ENCODE data around the gene HIVEP3. TPM values are rescaled to one million over a fixed set of nuclear protein-coding genes. Genes with fewer than 3 reads are reported as not detected.

The HIVEP3 gene
- total and polyA plus RNA-seq, 2 of the 13 experiments (the other 11 are each of a cell fraction or from before 2014, with no cell fraction given) = 0.05 TPM; not detected in 1

DNA sequence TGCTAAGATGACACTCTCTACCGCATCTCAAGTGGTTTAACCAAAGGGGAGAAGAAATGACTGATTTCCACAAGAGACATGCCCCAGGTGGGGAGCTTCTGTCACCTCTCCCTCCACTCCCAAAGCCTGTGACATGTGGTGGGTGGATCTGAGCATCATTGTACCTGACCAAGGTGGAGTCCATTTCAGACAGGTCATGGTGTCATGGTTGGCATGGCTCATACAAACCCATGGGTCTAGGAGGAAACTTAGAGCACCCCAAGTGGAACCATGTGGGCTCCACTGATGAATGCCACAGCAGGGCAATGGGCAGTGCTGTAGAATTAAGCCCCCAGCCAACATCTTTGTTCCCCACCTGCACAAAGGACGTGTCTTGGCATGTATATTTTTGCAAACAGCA is 302.7 kb downstream of the HIVEP3 start:
- no peak overlapping the region for H2AFZ ChIP-seq (ENCODE audit: low read length)
- ChIA-PET POLR2A (no interaction called here), CTCF (ENCODE audit: low intra/inter-chr PET ratio, low total read pairs) (no interaction called here)
- no peak overlapping the region for H3K4me2 ChIP-seq (ENCODE audit: low read depth, low read length)
- H3K27me3 ChIP-seq (ENCODE audit: control insufficient read depth in 1 of 2, insufficient read depth in 2 of 2, low read length in 2 of 2) = peaks cover 3 to 21% of the 10 kb centered on the region in 2 experiments; a peak in 2 of 5 replicates
- no peak overlapping the region for H3K27ac ChIP-seq (ENCODE audit: extremely low read length, insufficient read depth, low read length)
- no peaks in the 10 kb centered on the region for H3K9me3 ChIP-seq (ENCODE audit: low read length)
- H3K4me3 ChIP-seq (replicated peaks in 1 of 3; ENCODE audit: insufficient read depth in 1 of 3, low read depth in 2 of 3, low read length in 3 of 3) = no peak overlapping the region
- H4K20me1 ChIP-seq (ENCODE audit: insufficient read depth, low read length) = no peaks in the 10 kb centered on the region
- BruUV-seq (replicated peaks) = no TSS peak
- no peak overlapping the region for H3K9ac ChIP-seq (ENCODE audit: insufficient read depth, low read depth, low read length)
- TF ChIP-seq ZNF33A (CRISPR knock-in tag; IDR thresholded peaks at IDR 0.05; ENCODE audit: borderline replicate concordance) (no peak), ZNF773 (CRISPR knock-in tag; IDR thresholded peaks at IDR 0.05; ENCODE audit: borderline replicate concordance) (no peak), ZNF557 (CRISPR knock-in tag; IDR thresholded peaks at IDR 0.05) (no peak), KLF9 (CRISPR knock-in tag; IDR thresholded peaks at IDR 0.05; ENCODE audit: low read depth) (no peak), ZNF33B (CRISPR knock-in tag; IDR thresholded peaks at IDR 0.05) (no peak), ZNF296 (CRISPR knock-in tag; conservative IDR thresholded peaks at IDR 0.05) (no peak)
- in situ Hi-C loops (cut with HindIII; ENCODE audit: extremely low pct_ligation_motif_present, low pct_unique_long_range_greater_than_20kb) = no loop called here
- intact Hi-C loops (cut with micrococcal nuclease; ENCODE audit: unreplicated experiment) = no loop called here
- ATAC-seq (no peak), DNase-seq (ENCODE audit: low spot score) (no peak), FAIRE-seq (no peak)
- no peaks in the 10 kb centered on the region for H3K36me3 ChIP-seq (replicated peaks in 1 of 2; ENCODE audit: control insufficient read depth in 1 of 2, insufficient read depth in 2 of 2, low read length in 2 of 2)
- H3K79me2 ChIP-seq (ENCODE audit: insufficient read depth, low read length) = no peaks in the 10 kb centered on the region
- H3K4me1 ChIP-seq (ENCODE audit: insufficient read depth, low read length) = no peaks in the 10 kb centered on the region
- WGBS (ENCODE audit: low lambda C conversion rate) = 28% methylated on average over 2 of the region's 2 CpGs

DNA sequence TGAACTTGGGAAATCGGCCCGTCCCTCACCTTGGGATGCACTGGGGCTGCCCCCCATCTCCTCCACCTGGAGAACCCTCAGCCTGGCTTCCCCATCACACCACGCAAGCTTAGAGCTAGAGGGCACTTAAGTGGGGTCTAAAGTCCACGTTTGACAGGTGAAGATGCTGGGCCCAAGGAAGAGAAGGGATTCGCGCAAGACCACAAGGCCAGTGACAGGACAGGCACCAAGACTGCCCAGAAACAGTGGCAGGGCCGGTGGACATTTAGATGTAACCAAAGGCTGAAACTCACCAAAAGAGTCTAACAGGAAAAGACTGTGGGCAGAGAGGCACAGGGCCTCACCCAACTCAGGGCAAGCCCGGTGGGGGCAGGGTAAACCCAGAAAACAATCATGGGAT is 303.4 kb downstream of the HIVEP3 start:
- Histone ChIP-seq H3K4me2 (ENCODE audit: low read depth, low read length) (no peak overlapping the region), H3K79me2 (ENCODE audit: insufficient read depth, low read length) (no peaks in the 10 kb centered on the region), H3K27me3 (ENCODE audit: control insufficient read depth in 1 of 2, insufficient read depth in 2 of 2, low read length in 2 of 2) (peaks cover 3 to 28% of the 10 kb centered on the region in 2 experiments; a peak in 2 of 5 replicates), H3K4me1 (ENCODE audit: insufficient read depth, low read length) (no peaks in the 10 kb centered on the region), H3K9me3 (ENCODE audit: low read length) (no peaks in the 10 kb centered on the region), H4K20me1 (ENCODE audit: insufficient read depth, low read length) (no peaks in the 10 kb centered on the region), H3K9ac (ENCODE audit: insufficient read depth, low read depth, low read length) (no peak overlapping the region), H2AFZ (ENCODE audit: low read length) (no peak overlapping the region), H3K27ac (ENCODE audit: extremely low read length, insufficient read depth, low read length) (no peak overlapping the region), H3K36me3 (replicated peaks in 1 of 2; ENCODE audit: control insufficient read depth in 1 of 2, insufficient read depth in 2 of 2, low read length in 2 of 2) (no peaks in the 10 kb centered on the region), H3K4me3 (replicated peaks in 1 of 3; ENCODE audit: insufficient read depth in 1 of 3, low read depth in 2 of 3, low read length in 3 of 3) (no peak overlapping the region)
- in situ Hi-C loops (cut with HindIII; ENCODE audit: extremely low pct_ligation_motif_present, low pct_unique_long_range_greater_than_20kb) = no loop called here
- no peak for FAIRE-seq
- DNase-seq (ENCODE audit: low spot score) = no peak
- WGBS (ENCODE audit: low lambda C conversion rate) = 34% methylated on average over 8 of the region's 8 CpGs
- ChIA-PET POLR2A (no interaction called here), CTCF (ENCODE audit: low intra/inter-chr PET ratio, low total read pairs) (no interaction called here)
- no peak for ATAC-seq
- intact Hi-C loops (cut with micrococcal nuclease; ENCODE audit: unreplicated experiment) = no loop called here
- TF ChIP-seq NFATC3 (CRISPR knock-in tag; IDR thresholded peaks at IDR 0.05) = no peak
- no peak for TF ChIP-seq ZFP36 (IDR thresholded peaks at IDR 0.05; ENCODE audit: borderline replicate concordance, low read depth, low read length, partially characterized antibody)
- TF ChIP-seq RARG (CRISPR knock-in tag; IDR thresholded peaks at IDR 0.05; ENCODE audit: low read depth) = no peak
- TF ChIP-seq, protein P1, sequence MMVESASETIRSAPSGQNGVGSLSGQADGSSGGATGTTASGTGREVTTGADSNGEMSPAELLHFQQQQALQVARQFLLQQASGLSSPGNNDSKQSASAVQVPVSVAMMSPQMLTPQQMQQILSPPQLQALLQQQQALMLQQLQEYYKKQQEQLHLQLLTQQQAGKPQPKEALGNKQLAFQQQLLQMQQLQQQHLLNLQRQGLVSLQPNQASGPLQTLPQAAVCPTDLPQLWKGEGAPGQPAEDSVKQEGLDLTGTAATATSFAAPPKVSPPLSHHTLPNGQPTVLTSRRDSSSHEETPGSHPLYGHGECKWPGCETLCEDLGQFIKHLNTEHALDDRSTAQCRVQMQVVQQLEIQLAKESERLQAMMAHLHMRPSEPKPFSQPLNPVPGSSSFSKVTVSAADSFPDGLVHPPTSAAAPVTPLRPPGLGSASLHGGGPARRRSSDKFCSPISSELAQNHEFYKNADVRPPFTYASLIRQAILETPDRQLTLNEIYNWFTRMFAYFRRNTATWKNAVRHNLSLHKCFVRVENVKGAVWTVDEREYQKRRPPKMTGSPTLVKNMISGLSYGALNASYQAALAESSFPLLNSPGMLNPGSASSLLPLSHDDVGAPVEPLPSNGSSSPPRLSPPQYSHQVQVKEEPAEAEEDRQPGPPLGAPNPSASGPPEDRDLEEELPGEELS (CRISPR knock-in tag; IDR thresholded peaks at IDR 0.05) = no peak
- no peak for TF ChIP-seq ZNF431 (CRISPR knock-in tag; IDR thresholded peaks at IDR 0.05; ENCODE audit: borderline replicate concordance, low read depth)
- TF ChIP-seq SNAI1 (CRISPR knock-in tag; IDR thresholded peaks at IDR 0.05; ENCODE audit: borderline replicate concordance) = no peak
- no peak for TF ChIP-seq ZFY (CRISPR knock-in tag; IDR thresholded peaks at IDR 0.05)
- no peak for TF ChIP-seq ETV6 (CRISPR knock-in tag; conservative IDR thresholded peaks at IDR 0.05)
- TF ChIP-seq ZNF460 (CRISPR knock-in tag; IDR thresholded peaks at IDR 0.05; ENCODE audit: borderline replicate concordance) = no peak
- TF ChIP-seq EP300 (IDR thresholded peaks at IDR 0.05; ENCODE audit: low read depth in 2 of 2, low read length in 2 of 2) = no peak
- TF ChIP-seq EP300 (CRISPR knock-in tag; IDR thresholded peaks at IDR 0.05; ENCODE audit: borderline replicate concordance) = no peak
- BruUV-seq (replicated peaks) = no TSS peak

All from HepG2 (cell line).